ENCODE results near the gene RBM11. TPM values are rescaled to one million over a fixed set of nuclear protein-coding genes. Genes with fewer than 3 reads are reported as not detected.

Gene RBM11
- total and polyA plus RNA-seq, 9 of the 15 experiments (the other 6 are each of a cell fraction or from before 2014, with no cell fraction given): 0.98 to 5.3 (median 2.9) TPM

DNA sequence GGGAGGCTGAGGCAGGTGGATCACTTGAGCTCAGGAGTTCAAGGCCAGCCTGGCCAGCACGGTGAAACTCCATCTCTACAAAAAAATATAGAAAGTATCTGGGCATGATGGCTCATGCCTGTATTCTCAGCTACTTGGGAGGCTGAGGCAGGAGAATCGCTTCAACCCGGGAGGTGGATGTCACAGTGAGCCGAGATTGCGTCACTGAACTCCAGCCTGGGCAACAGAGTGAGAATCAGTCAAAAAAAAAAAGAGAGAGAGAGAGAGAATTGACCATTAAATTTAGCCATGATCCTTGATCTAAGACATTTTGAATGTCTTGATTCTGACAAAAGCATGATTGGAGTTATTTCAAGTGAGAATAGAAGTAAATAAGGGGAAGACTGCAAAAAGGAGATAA lies 19.1 kb downstream of the RBM11 start (continued):
- TF ChIP-seq, protein P1, sequence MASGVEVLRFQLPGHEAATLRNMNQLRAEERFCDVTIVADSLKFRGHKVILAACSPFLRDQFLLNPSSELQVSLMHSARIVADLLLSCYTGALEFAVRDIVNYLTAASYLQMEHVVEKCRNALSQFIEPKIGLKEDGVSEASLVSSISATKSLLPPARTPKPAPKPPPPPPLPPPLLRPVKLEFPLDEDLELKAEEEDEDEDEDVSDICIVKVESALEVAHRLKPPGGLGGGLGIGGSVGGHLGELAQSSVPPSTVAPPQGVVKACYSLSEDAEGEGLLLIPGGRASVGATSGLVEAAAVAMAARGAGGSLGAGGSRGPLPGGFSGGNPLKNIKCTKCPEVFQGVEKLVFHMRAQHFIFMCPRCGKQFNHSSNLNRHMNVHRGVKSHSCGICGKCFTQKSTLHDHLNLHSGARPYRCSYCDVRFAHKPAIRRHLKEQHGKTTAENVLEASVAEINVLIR (CRISPR knock-in tag; IDR thresholded peaks at IDR 0.05): no peak
- no peak for TF ChIP-seq SMAD1 (IDR thresholded peaks at IDR 0.05; ENCODE audit: low read depth, low read length, partially characterized antibody)
- TF ChIP-seq CHD1 (IDR thresholded peaks at IDR 0.05; ENCODE audit: low read length): no peak
- TF ChIP-seq, protein P2, sequence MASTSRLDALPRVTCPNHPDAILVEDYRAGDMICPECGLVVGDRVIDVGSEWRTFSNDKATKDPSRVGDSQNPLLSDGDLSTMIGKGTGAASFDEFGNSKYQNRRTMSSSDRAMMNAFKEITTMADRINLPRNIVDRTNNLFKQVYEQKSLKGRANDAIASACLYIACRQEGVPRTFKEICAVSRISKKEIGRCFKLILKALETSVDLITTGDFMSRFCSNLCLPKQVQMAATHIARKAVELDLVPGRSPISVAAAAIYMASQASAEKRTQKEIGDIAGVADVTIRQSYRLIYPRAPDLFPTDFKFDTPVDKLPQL (IDR thresholded peaks at IDR 0.05; ENCODE audit: extremely low read depth, insufficient read length): no peak
- no peak for TF ChIP-seq TFAM (CRISPR knock-in tag; conservative IDR thresholded peaks at IDR 0.05)
- no peak for TF ChIP-seq NR2C1 (IDR thresholded peaks at IDR 0.05)
- no peak for TF ChIP-seq NR2C1 (tag; IDR thresholded peaks at IDR 0.05)
- TF ChIP-seq GATA2 (CRISPR knock-in tag; IDR thresholded peaks at IDR 0.05): no peak
- TF ChIP-seq, protein P3, sequence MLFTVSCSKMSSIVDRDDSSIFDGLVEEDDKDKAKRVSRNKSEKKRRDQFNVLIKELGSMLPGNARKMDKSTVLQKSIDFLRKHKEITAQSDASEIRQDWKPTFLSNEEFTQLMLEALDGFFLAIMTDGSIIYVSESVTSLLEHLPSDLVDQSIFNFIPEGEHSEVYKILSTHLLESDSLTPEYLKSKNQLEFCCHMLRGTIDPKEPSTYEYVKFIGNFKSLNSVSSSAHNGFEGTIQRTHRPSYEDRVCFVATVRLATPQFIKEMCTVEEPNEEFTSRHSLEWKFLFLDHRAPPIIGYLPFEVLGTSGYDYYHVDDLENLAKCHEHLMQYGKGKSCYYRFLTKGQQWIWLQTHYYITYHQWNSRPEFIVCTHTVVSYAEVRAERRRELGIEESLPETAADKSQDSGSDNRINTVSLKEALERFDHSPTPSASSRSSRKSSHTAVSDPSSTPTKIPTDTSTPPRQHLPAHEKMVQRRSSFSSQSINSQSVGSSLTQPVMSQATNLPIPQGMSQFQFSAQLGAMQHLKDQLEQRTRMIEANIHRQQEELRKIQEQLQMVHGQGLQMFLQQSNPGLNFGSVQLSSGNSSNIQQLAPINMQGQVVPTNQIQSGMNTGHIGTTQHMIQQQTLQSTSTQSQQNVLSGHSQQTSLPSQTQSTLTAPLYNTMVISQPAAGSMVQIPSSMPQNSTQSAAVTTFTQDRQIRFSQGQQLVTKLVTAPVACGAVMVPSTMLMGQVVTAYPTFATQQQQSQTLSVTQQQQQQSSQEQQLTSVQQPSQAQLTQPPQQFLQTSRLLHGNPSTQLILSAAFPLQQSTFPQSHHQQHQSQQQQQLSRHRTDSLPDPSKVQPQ (CRISPR knock-in tag; IDR thresholded peaks at IDR 0.05; ENCODE audit: borderline replicate concordance): no peak
- TF ChIP-seq CEBPB (tag; IDR thresholded peaks at IDR 0.05): peak; percentile 61
- no peak for TF ChIP-seq ZKSCAN1 (IDR thresholded peaks at IDR 0.05; ENCODE audit: low read depth, low read length)
- no peak for TF ChIP-seq EP400 (IDR thresholded peaks at IDR 0.05)
- no peak for TF ChIP-seq PCBP1 (IDR thresholded peaks at IDR 0.05; ENCODE audit: low read depth, low read length, poor library complexity, severe bottlenecking)
- no peak for TF ChIP-seq MYNN (IDR thresholded peaks at IDR 0.05)
- no peak for TF ChIP-seq MYNN (CRISPR knock-in tag; IDR thresholded peaks at IDR 0.05)
- TF ChIP-seq TBL1XR1 (IDR thresholded peaks at IDR 0.05; ENCODE audit: low read length in 2 of 2): no peak
- no peak for TF ChIP-seq SOX6 (IDR thresholded peaks at IDR 0.05)
- no peak for TF ChIP-seq CEBPG (CRISPR knock-in tag; IDR thresholded peaks at IDR 0.05)
- TF ChIP-seq CEBPG (tag; conservative IDR thresholded peaks at IDR 0.05 in 1 of 2, IDR thresholded peaks at IDR 0.05 in 1 of 2): peak in 1 of 2 experiments; percentile 43; a peak in 1 of 4 replicates
- no peak for TF ChIP-seq XRCC4 (IDR thresholded peaks at IDR 0.05; ENCODE audit: extremely low read depth, insufficient read depth, insufficient read length)
- TF ChIP-seq, protein P4, sequence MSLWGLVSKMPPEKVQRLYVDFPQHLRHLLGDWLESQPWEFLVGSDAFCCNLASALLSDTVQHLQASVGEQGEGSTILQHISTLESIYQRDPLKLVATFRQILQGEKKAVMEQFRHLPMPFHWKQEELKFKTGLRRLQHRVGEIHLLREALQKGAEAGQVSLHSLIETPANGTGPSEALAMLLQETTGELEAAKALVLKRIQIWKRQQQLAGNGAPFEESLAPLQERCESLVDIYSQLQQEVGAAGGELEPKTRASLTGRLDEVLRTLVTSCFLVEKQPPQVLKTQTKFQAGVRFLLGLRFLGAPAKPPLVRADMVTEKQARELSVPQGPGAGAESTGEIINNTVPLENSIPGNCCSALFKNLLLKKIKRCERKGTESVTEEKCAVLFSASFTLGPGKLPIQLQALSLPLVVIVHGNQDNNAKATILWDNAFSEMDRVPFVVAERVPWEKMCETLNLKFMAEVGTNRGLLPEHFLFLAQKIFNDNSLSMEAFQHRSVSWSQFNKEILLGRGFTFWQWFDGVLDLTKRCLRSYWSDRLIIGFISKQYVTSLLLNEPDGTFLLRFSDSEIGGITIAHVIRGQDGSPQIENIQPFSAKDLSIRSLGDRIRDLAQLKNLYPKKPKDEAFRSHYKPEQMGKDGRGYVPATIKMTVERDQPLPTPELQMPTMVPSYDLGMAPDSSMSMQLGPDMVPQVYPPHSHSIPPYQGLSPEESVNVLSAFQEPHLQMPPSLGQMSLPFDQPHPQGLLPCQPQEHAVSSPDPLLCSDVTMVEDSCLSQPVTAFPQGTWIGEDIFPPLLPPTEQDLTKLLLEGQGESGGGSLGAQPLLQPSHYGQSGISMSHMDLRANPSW (CRISPR knock-in tag; IDR thresholded peaks at IDR 0.05): no peak
- no peak for TF ChIP-seq POLR2B (IDR thresholded peaks at IDR 0.05; ENCODE audit: low read depth, partially characterized antibody)
- TF ChIP-seq NFIX (CRISPR knock-in tag; IDR thresholded peaks at IDR 0.05; ENCODE audit: low read depth): no peak

All from K562 (cell line).